Superior temporal gyrus (tissue), 1 donor: Measurements from ENCODE around the gene GOLT1A.
"Not testable (repeated sequence)": the region's sequence is repeated elsewhere in the genome, so short reads cannot be mapped to it uniquely, and the experiment has no call there.

ENCODE experiments used
- DNase-seq: peaks from one replicate; pipeline ENCODE4 v3.0.0-alpha.2; 2016; ENCODE audit errors: extremely low spot score

GOLT1A gene

DNA sequence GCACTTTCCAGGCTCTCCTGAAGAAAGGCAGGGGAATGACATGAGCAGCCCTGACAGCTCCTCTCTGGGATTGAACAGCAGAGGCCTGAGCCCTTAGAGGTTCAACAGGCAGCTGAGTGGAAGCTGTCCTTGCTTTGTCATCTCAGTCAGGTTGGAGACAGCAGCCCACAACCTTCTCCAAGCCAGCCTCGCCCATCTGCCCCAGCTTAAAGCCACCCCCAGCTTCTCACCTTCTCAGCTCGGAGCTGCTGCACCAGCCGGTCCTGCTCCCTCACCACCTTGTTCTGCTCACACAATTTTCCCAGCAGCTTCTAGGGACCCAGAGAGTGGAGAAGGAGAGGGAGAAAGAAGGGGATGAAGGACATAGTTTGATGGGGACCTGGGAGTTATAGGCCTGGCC, 35.2 kb upstream of the GOLT1A start:
- no peak for DNase-seq

DNA sequence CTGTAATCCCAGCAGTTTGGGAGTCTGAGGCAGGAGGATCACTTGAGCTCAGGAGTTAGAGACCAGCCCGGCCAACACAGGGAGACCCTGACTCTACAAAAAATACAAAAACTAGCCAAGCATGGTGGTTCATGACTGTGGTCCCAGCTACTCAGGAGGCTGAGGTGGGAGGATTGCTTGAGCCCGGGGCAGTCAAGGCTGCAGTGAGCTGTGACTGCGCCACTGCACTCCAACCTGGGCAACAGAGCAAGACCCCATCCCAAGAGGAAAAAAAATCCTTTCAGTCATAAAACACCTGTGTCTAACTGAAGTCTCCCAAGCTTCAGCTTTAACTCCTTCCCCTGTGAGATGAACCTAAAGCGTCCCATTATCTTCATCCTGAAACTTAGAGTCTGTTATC, 33.1 kb upstream of the GOLT1A start:
- DNase-seq: no peak

DNA sequence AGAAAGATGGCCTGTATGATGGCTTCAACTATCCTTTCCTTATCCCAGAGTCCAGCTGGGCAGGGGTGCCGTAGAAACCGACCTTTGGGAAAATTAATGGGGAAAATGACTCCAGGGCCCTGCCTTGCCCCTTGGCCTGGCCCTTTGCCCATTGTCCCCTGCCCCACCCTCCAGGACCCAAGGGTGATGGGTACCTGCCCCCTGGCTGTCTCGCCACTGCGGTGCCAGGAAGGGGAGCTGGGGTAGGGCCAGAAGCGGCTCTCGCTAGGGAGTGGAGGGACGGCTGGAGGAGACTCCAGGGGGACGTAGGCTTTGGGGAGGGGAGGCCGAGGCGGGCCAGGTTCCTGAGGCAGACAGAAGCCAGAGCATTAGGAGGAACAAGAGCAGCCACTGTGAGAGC, 29.1 kb upstream of the GOLT1A start:
- DNase-seq: no peak

DNA sequence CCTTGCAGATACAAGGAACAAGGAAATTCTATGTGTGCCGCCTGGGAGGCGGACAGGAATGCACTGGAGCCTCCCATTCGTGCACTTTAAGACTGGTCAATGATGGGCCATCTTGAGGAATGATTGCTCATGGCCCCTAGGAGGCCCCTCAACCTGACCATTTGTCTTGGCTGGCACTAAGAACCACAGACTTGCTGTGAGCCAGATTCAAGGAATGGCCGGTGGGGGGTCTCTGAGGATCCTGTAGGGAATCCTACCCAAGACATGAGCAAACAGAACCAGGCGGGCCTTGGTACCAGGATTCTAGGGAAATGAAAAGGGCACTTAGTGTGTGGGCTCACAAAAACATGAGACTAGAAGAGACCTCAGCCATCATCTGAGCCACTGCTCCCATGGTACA, 28.1 kb upstream of the GOLT1A start:
- no peak for DNase-seq

DNA sequence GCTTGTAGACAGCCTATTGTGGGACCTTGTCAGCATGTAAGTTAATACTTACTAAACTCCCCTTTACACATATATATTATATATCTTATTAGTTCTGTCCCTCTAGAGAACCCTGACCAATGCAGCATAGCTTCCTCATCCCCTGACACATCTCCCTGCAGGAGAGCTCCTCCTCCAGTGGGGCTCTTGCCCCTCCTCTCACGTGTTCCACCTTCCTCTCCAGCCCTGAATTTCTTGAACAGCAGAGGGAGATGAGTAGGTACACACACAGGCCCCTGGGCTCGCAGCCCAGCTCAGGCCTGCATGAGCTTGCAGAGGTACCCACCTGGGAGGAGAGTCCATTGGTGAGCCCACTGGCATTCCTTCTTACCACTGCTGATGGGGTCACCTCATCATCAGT, 27.3 kb upstream of the GOLT1A start:
- DNase-seq: no peak

DNA sequence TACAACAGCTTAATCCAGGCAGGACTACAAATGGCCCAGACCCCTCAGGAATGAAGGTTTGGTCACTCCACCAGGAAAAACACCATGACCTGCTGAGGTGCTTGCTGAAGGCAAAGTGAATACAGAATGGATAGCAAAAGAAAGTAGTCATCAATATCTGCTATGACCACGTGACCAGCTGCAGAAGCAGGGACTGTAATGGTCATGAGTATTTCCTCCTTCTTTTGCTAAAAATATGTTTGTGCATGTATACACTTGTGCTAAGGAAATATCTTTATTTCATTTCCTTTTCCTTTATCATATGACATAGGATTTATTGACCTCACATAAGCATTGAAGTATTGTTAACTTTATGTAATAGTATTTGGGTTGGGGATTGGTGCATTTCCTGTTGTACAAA, 26.4 kb upstream of the GOLT1A start:
- no peak for DNase-seq

DNA sequence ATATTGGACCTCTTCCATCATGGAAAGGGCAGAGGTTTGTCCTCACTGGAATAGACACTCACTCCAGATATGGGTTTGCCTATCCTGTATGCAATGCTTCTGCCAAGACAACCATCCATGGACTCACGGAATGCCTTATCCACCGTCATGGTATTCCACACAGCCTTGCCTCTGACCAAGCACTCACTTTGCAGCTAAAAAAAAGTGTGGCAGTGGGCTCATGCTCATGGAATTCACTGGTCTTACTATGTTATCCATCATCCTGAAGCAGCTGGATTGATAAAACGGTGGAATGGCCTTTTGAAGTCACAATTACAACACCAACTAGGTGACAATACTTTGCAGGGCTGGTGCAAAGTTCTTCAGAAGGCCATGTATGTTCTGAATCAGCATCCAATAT, 25.6 kb upstream of the GOLT1A start:
- DNase-seq: not testable (repeated sequence)

DNA sequence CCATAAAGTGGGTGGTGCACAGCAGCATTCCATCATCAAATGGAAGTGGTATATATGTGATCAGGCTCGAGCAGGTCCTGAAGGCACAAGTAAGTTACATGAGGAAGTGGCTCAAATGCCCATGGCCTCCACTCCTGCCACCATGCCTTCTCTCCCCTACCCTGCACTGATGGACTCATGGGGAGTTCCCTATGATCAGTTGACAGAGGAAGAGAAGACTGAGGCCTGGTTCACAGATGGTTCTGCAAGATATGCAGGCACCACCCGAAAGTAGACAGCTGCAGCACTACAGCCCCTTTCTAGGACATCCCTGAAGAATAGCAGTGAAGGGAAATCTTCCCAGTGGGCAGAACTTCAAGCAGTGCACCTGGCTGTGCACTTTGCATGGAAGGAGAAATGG, 24.7 kb upstream of the GOLT1A start:
- DNase-seq: not testable (repeated sequence)

DNA sequence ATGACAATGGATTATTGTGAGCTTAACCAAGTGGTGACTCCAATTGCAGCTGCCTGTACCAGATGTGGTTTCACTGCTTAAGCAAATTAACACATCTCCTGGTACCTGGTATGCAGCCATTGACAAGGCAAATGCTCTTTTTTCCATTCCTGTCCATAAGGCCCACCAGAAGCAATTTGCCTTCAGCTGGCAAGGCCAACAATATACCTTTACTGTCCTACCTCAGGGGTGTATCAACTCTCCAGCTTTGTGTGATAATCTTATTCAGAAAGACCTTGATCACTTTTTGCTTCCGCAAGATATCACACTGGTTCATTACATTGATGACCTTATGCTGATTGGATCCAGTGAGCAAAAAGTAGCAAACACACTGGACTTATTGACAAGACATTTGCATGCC, 23.7 kb upstream of the GOLT1A start:
- not testable (repeated sequence) for DNase-seq

DNA sequence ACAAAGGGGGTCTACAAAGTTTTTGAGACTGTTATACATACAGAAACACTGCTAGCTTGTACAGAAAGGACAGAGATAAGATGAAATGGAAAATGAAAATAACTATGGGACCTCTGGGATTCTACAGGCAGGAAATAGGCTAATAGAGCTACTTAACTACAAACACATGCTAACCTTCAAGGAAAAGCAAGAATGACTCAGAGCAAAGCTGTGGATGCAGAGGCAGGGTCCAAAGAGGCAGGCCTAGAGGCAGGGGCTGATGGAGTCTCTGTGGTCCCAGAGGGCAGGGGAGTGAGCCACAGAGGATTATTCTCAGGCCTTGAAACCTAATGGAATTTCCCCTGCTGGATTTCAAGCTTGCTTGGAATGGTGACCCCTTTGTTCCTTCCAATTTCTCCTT, 18.7 kb upstream of the GOLT1A start:
- DNase-seq: no peak

DNA sequence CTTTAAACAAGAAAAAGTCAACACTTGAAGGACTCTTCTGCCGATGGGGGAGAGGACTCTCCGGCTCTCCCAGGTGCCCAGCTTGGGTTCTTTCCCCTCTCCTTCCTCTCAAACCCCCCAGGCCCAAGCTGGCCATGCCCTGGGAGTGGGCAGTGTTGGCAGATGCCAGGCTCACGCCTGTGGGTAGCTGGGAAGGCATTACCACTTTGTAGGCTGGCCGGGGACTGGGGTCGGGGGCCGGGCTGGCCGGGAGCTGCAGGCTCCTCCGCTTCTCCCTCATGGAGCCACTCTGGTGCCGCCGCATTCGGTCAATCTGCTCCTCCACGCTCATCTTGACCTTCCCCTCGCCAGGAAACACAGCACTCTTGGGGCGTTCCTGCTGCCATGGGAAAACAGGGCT, 16.4 kb upstream of the GOLT1A start:
- DNase-seq: no peak

DNA sequence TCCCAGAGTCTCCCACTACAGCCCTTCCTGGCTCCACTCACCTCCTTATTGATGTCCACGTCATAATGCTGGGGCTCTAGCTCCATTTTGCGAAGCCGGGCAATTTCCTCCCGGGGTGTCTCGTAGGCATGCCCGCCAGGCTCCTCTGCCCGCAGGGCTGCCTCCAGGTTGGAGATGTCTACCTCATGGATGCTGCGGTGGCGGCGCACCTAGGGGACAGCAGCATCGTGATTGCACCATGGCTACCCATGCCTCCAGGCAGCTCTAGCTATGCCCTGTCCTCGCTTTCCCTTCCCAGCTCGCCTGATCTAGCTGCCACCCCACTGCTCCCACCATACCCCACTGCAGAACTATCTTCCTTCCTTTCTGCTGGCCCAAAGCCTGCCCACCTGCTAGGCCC, 15.1 kb upstream of the GOLT1A start:
- DNase-seq: no peak

DNA sequence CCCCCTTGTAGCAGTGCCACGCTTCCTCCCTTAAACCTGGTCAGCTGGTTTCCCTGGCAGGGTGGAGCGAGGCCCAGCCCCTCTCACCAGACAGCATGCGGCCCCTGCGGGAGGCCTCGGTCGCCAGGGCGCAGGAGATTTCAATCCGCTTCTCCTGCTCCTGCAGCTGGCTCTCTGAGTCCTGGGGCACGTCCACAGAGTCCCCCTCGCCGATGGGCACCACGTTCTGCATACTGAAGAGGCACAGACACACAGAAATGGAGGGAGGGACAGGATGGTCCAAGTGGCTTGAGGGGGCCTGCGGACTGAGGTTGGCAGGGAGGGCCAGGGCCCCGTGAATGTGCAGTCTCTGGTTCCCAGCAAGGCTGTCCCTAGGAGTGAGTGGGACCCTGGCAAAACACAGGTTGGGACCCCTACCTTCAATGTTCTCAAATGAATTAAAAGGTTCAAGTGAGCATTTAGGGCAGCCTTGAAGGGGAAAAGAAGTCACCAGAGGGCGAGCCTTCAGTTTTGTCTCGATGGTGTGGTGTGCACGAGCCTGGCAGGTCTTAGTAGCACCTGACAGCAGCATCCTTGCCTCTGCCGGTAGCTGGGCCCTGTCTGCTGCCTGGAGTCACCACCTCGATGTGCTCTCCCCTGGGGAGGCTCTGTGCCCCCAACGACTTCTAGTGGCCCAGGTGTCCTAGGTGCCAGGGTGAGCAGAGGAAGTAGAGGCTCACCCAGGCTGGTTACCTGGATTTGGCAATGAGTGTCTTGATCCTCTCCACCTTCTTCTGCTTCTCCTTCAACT, 14.4 kb upstream of the GOLT1A start:
- no peak for DNase-seq

DNA sequence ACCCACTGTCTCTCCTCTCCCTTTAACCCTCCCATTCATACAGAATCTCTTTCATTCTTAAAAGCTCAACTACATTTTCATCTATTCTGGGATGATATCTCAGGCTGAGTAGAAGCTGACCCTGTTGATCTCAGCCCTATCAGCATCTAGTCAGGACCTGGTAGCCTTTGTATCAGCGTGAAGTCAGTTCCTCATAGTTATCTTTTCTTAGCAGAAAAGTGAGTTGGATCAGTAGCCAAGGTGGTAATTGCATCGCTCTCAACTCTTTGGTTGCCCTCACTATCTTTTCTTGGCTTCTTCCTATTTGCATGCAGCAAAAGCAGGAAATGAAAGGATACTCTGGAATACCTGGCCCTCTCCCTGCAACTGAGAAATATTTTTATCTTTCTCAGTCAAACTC, 13.6 kb upstream of the GOLT1A start:
- no peak for DNase-seq

DNA sequence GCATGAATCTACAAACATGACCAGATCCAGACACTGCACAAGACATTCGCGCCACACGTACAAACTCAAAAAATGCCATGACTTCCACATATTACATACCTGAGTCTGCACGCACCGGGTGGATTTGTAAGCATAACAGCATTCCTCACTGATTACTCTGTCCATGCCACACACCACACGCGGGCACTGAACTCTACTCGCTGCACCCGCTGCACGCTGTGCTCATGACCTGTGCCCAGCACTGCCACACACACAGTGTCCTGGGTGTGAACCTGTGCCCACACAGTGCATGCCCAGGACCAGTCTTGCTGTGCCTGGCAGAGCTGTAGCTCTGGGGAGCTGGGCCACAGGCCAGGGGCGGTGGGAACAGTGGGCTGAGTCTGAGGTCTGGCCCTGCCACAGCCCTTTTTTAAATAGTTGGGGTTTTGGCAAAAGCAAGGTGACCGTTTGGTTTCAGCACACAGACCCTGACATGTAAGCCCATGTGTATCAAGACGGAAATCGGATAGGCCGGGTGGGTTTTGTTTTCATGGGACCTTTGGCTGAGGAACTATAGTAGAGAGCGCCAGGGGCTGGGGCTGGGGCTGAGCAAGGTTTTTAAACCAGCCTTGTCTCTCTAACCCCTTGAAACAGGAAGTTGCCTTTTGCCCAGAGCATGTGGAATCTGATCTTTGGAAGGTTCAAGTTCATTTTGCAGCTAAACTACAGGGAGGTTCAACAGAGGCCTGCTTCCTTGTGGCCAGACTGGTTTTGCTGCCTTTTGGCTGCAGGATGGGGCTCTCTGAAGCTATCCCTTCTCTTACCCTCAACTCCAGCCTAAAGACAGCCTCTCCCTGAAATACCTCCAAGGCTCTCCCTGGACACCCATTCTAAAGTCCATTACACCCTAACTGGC, 12.3 kb upstream of the GOLT1A start:
- DNase-seq: no peak

DNA sequence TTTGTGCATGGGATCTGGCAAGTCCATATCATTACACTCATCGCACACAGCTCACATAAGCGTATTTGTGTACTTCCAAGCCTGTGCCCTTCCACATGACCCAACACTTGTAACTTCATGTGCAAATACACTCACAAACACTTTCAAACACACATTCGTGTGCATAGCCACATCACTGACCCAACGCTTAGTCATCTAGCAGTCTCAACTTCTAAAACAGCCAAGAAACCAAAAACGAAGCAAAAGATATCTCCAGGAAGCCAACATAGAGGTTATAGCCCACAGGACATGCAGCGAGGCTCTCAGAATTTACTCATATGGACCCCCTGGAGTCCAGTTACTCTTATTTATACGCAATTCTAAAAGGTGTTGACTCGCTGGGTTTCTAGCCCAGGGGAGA, 10.9 kb upstream of the GOLT1A start:
- DNase-seq: no peak

DNA sequence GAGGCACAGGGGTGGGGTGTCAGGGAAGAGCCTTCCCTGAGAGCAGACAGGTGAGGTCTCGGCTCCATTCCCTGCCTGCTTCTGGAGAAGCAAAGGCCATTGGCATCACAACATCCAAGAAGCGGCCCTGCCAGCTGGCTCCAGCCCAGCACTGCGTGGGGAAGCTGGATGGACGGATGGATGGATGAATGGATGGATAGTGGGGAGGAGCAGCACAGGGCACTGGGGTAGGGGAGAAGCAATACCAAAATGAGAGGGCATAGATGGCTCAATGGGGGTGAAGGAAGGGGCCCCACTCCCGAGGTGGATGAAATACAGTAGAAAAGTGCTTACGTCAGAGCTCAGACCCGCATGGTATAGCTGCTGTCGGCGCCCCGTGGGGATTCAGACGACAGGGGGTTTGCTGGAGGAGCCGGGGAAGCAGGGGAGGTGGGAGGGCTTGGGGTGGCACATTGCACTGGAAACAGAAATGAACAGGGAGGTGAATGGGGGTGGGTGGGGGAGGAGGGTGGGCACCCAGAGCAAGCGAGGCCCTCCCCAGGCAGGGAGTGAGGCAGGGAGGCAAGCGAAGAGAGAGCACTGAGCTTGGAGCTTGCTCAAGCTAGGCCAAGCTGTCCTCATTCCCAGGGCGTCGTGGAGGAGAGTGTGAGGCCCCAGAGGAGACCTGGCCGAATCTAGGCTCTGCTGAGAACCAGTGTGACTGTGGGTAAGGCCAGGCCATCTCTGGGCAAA, 9.5 kb upstream of the GOLT1A start:
- DNase-seq: no peak

DNA sequence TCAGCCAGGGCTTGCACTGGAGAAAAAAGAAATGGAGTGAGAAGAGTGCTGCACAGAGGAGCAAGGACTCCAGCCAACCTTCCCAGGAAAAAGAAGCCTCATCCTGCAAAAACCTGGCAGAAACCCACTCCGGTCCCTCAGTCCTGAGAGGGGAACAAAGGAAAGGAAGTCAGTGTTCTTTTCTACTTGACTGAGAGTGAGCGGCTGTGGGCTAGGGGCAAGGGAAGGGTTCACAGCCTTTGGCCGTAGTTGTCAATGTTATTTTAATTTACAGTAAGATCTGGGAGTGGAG, 8.9 kb upstream of the GOLT1A start:
- DNase-seq: no peak

DNA sequence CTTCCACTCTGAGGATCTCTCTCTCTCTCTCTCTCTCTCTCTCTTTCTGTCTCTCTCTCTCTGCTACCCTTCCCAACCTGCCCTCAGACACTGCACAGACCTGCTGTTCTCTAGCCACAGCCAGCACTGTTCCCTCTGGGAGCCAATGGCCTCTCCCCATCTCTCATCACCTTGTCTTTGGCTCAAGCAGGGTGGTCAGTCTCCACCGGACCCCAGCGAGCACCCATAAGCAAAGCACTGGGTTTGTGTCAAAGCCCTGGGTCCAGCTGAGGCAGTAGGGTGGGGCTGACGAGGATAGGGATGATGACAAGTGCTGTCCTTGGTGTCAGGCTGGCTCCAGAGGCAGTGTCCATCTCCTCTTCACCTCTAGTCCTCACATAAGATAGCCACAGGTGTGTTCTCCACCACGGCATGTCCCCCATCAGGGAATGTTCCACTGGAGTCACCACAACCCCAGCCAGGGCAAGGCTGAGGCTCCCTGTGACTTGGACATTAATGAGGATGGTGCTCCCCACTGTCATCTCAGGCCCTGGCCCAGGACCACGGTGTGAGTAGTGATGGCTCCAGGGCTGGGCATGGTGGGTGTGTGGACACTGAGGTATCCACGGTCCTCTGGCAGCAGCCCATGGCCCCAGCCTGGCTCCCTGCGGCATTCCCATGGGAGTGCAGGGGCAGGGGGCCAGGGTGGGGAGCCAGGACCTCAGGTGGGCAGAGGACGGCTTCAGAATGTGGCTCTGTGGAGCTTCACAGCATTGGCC, 8.4 kb upstream of the GOLT1A start:
- no peak for DNase-seq

DNA sequence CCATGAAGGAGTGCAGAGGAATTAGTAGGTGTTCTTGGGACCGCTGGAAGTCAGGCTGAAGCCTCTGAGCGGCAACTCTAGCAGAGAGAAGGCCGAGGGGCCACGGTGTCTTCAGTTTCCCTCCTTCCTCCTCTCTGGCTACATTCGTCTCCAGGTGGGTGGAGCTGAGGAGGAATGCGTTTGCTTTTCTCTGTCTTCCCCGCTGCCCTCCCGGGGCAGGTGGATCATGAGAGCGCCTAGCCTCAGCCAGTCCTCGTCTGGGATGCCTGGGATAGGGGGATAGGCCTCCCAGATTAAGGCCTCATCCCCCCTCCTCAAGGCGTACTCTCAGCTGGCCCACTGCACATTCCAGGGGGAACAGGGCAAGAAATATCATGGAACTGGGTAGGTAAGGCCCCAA, 7.5 kb upstream of the GOLT1A start:
- DNase-seq: no peak

DNA sequence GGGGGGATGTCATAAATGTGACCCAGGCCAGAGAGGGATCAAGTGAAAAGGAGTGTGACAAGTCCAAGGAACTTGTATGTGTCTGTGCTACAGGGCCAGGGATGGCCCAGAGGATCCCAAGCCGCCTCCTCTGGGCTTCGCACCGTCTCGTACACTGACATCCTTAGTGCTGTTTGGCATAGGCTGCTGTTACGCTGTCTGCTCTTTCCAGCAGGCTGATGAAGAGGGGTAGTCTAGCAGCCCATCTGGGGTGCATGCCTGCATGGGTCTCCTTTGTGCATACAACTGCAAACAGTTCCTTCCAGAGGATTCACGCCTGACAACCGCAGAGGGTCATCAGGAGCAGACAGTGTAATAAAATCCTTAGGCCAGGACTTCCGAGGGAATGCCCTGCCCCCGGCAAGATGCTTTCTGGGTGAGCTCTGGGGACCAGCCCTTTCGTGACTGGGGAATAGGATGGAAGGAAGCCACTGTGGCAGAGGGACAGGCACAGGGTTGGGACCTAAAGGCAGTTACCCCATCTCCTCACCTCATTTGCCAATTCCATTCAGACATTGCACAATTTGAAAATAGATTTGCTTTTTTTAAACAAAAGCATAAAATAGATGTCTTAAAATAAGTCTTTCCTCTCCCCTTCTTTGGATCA, 6.3 kb upstream of the GOLT1A start:
- no peak for DNase-seq
